ENCODE measurements around the gene MSL3. TPM values are rescaled to one million over a fixed set of nuclear protein-coding genes. Genes with fewer than 3 reads are reported as not detected.

Gene MSL3
- total and polyA plus RNA-seq, 2 of the 13 experiments (the other 11 are each of a cell fraction or from before 2014, with no cell fraction given), result 7.6 to 10.2 TPM

GRCh38 chrX:11733614-11734013, 24.4 kb upstream of the MSL3 start:
- Histone ChIP-seq H3K36me3 (replicated peaks in 1 of 2; ENCODE audit: control insufficient read depth in 1 of 2, insufficient read depth in 2 of 2, low read length in 2 of 2) (no peaks in the 10 kb centered on the region), H3K4me2 (ENCODE audit: low read depth, low read length) (no peak overlapping the region), H3K27me3 (ENCODE audit: control insufficient read depth in 1 of 2, insufficient read depth in 2 of 2, low read length in 2 of 2) (no peaks in the 10 kb centered on the region), H3K27ac (ENCODE audit: extremely low read length, insufficient read depth, low read length) (no peak overlapping the region), H3K9me3 (ENCODE audit: low read length) (no peaks in the 10 kb centered on the region), H3K4me3 (replicated peaks in 1 of 3; ENCODE audit: insufficient read depth in 1 of 3, low read depth in 2 of 3, low read length in 3 of 3) (no peak overlapping the region), H3K4me1 (ENCODE audit: insufficient read depth, low read length) (no peaks in the 10 kb centered on the region), H3K9ac (ENCODE audit: insufficient read depth, low read depth, low read length) (no peak overlapping the region), H3K79me2 (ENCODE audit: insufficient read depth, low read length) (no peaks in the 10 kb centered on the region), H4K20me1 (ENCODE audit: insufficient read depth, low read length) (no peaks in the 10 kb centered on the region), H2AFZ (ENCODE audit: low read length) (no peak overlapping the region)
- ChIA-PET POLR2A (no interaction called here), CTCF (ENCODE audit: low intra/inter-chr PET ratio, low total read pairs) (no interaction called here)
- 0% methylated on average over 1 of the region's 1 CpG for WGBS (ENCODE audit: low lambda C conversion rate)
- TF ChIP-seq ZNF792 (CRISPR knock-in tag; IDR thresholded peaks at IDR 0.05) (no peak), RCOR2 (CRISPR knock-in tag; IDR thresholded peaks at IDR 0.05) (no peak), NFRKB (IDR thresholded peaks at IDR 0.05) (no peak), ZBTB40 (IDR thresholded peaks at IDR 0.05) (no peak), ZBTB40 (CRISPR knock-in tag; IDR thresholded peaks at IDR 0.05) (no peak), ZFAT (CRISPR knock-in tag; conservative IDR thresholded peaks at IDR 0.05) (no peak), HHEX (CRISPR knock-in tag; IDR thresholded peaks at IDR 0.05) (no peak), BRD4 (CRISPR knock-in tag; IDR thresholded peaks at IDR 0.05) (no peak), NCOA2 (CRISPR knock-in tag; IDR thresholded peaks at IDR 0.05) (no peak)
- in situ Hi-C loops (cut with HindIII; ENCODE audit: extremely low pct_ligation_motif_present, low pct_unique_long_range_greater_than_20kb) (no loop called here), intact Hi-C loops (cut with micrococcal nuclease; ENCODE audit: unreplicated experiment) (no loop called here)
- no peak for DNase-seq (ENCODE audit: low spot score)
- FAIRE-seq, result no peak
- no peak for ATAC-seq
- no TSS peak for BruUV-seq (replicated peaks)
